Bone marrow (tissue), 2 donors: ENCODE data around the gene NT5C2.
A peak's percentile ranks its signal among the peaks of the same experiment; 100 is the strongest.
"Not testable (repeated sequence)": the region's sequence is repeated elsewhere in the genome, so short reads cannot be mapped to it uniquely, and the experiment has no call there.

Experiments used
- DNase-seq, 2 donors: peaks; one replicate each; lab custom pipeline; 2025; lab: John Stamatoyannopoulos, UW

NT5C2 gene

GRCh38 chr10:103199488-103199887 lies 6.4 kb upstream of the NT5C2 start:
- DNase-seq, result no peak

GRCh38 chr10:103198648-103199047 lies 5.6 kb upstream of the NT5C2 start:
- DNase-seq, result no peak

- DNase-seq, result no peak
These were observed 4.8 kb upstream of the NT5C2 start for GRCh38 chr10:103197903-103198302.

- peak; percentile 10 to 79 for DNase-seq
These were observed 4.1 kb upstream of the NT5C2 start for GRCh38 chr10:103197174-103197573.

- DNase-seq, result no peak
These were observed 3.4 kb upstream of the NT5C2 start for GRCh38 chr10:103196516-103196915.

- DNase-seq, result no peak
These were observed 903 bp upstream of the NT5C2 start for GRCh38 chr10:103193820-103194529.

- DNase-seq, result peak; percentile 64 to 69
These were observed 493 bp downstream of the NT5C2 start for GRCh38 chr10:103192451-103193106.

GRCh38 chr10:103192089-103192450 lies 1.0 kb downstream of the NT5C2 start:
- no peak for DNase-seq

GRCh38 chr10:103191198-103191597 lies 1.9 kb downstream of the NT5C2 start:
- DNase-seq, result not testable (repeated sequence)

GRCh38 chr10:103188853-103189252 lies 4.2 kb downstream of the NT5C2 start:
- no peak for DNase-seq

- no peak for DNase-seq
These were observed 6.9 kb downstream of the NT5C2 start for GRCh38 chr10:103186128-103186527.

GRCh38 chr10:103184615-103185014 lies 8.5 kb downstream of the NT5C2 start:
- no peak for DNase-seq

GRCh38 chr10:103183991-103184451 lies 9.1 kb downstream of the NT5C2 start:
- not testable (repeated sequence) for DNase-seq

GRCh38 chr10:103181244-103181643 lies 11.8 kb downstream of the NT5C2 start:
- DNase-seq, result peak in 1 of 2 donors; percentile 98

GRCh38 chr10:103180491-103180890 lies 12.6 kb downstream of the NT5C2 start:
- DNase-seq, result no peak

- DNase-seq, result no peak
These were observed 15.9 kb downstream of the NT5C2 start for GRCh38 chr10:103177123-103177522.

- DNase-seq, result no peak
These were observed 17.3 kb downstream of the NT5C2 start for GRCh38 chr10:103175580-103176285.

GRCh38 chr10:103174324-103174723 lies 18.7 kb downstream of the NT5C2 start:
- not testable (repeated sequence) for DNase-seq

- no peak for DNase-seq
These were observed 21.8 kb downstream of the NT5C2 start for GRCh38 chr10:103171278-103171677.

- no peak for DNase-seq
These were observed 24.6 kb downstream of the NT5C2 start for GRCh38 chr10:103168438-103168837.

- DNase-seq, result not testable (repeated sequence)
These were observed 25.5 kb downstream of the NT5C2 start for GRCh38 chr10:103167554-103167953.

GRCh38 chr10:103166523-103166922 lies 26.5 kb downstream of the NT5C2 start:
- DNase-seq, result no peak
